IMR-90 (cell line): ENCODE results near the gene HHATL. TPM values are rescaled to one million over a fixed set of nuclear protein-coding genes. Genes with fewer than 3 reads are reported as not detected.

Source experiments
- ATAC-seq: fragments of 200-7000 bp; cut with Tn5 transposase; 2 replicates; pipeline ENCODE4 v1.9.1; 2020; ENCODE audit warnings: low read depth, mild to moderate bottlenecking, moderate library complexity
- BruUV-seq: library from RNA; stranded (reverse); fragments of 400-500 nt; replicated peaks from 2 replicates; lab custom pipeline; 2021; lab: Mats Ljungman, UMichigan
- CTCF ChIA-PET: fragments of 300-600 bp; formaldehyde crosslinking; extraction: SDS; loops from one replicate; lab custom pipeline; 2021; ENCODE audit warnings: antibody characterized with exemption; lab: Yijun Ruan, JAX
- POLR2A ChIA-PET: fragments of 300-600 bp; sonication (Branson Sonifier 250); formaldehyde crosslinking; loops from one replicate; lab custom pipeline; 2022; ENCODE audit warnings: antibody characterized with exemption; ENCODE audit not compliant: unreplicated experiment; lab: Charles Lee
- DNase-seq: peaks from one replicate; pipeline ENCODE4 v3.0.0; 2013
- H2AFZ ChIP-seq: replicated peaks from 2 replicates; pipeline ENCODE3; 2013; ENCODE audit warnings: low read length, mild to moderate bottlenecking; ENCODE audit not compliant: poor library complexity
- H2AK5ac ChIP-seq: 2 replicates; pipeline ENCODE4 v1.6.1; 2013; ENCODE audit warnings: low read depth, low read length, inconsistent platforms
- H2AK9ac ChIP-seq: replicated peaks from 2 replicates; pipeline ENCODE3; 2013; ENCODE audit warnings: mild to moderate bottlenecking, low read depth, low read length, moderate library complexity; ENCODE audit not compliant: poor library complexity
- H2BK120ac ChIP-seq: 2 replicates; pipeline ENCODE4 v1.6.1; 2013; ENCODE audit warnings: low read depth, low read length, inconsistent platforms
- H2BK15ac ChIP-seq: 3 replicates; pipeline ENCODE4 v1.6.1; 2013; ENCODE audit warnings: low read depth, low read length, inconsistent platforms
- H2BK20ac ChIP-seq: 2 replicates; pipeline ENCODE4 v1.6.1; 2013; ENCODE audit warnings: low read depth, mild to moderate bottlenecking, inconsistent platforms, low read length, moderate library complexity
- H2BK5ac ChIP-seq: 2 replicates; pipeline ENCODE4 v1.6.1; 2013; ENCODE audit warnings: mild to moderate bottlenecking, low read depth, low read length, inconsistent platforms; ENCODE audit not compliant: poor library complexity, severe bottlenecking
- H3K14ac ChIP-seq: replicated peaks from 2 replicates; pipeline ENCODE4 v1.6.1; 2013; ENCODE audit warnings: low read depth, low read length, inconsistent platforms
- H3K18ac ChIP-seq: 2 replicates; pipeline ENCODE4 v1.6.1; 2013; ENCODE audit warnings: low read depth, low read length, control low read depth
- H3K23ac ChIP-seq: 2 replicates; pipeline ENCODE4 v1.6.1; 2013; ENCODE audit warnings: low read depth, low read length, inconsistent platforms
- H3K27ac ChIP-seq: 2 replicates; pipeline ENCODE4 v1.5.1; 2013; ENCODE audit warnings: mild to moderate bottlenecking, control low read depth, low read length; ENCODE audit not compliant: insufficient read depth
- H3K27me3 ChIP-seq: 2 replicates; pipeline ENCODE4 v1.6.1; 2013; ENCODE audit warnings: low read length; ENCODE audit not compliant: control insufficient read depth, insufficient read depth
- H3K36me3 ChIP-seq: 2 replicates; pipeline ENCODE4 v1.6.1; 2013; ENCODE audit warnings: low read length, mixed read lengths; ENCODE audit not compliant: control insufficient read depth, insufficient read depth
- H3K4ac ChIP-seq: 2 replicates; pipeline ENCODE4 v1.6.1; 2013; ENCODE audit warnings: low read depth, low read length, inconsistent platforms
- H3K4me1 ChIP-seq: 2 replicates; pipeline ENCODE4 v1.6.1; 2013; ENCODE audit warnings: low read length, mixed read lengths; ENCODE audit not compliant: control insufficient read depth, insufficient read depth
- H3K4me2 ChIP-seq: 2 replicates; pipeline ENCODE4 v1.6.1; 2013; ENCODE audit warnings: low read depth, mild to moderate bottlenecking, control low read depth, low read length, moderate library complexity
- H3K4me3 ChIP-seq: 2 replicates; pipeline ENCODE4 v1.5.1; 2013; ENCODE audit warnings: low read depth, mild to moderate bottlenecking, control low read depth, low read length, moderate library complexity; ENCODE audit not compliant: insufficient read depth
- H3K56ac ChIP-seq: 2 replicates; pipeline ENCODE4 v1.6.1; 2013; ENCODE audit warnings: low read length, inconsistent platforms; ENCODE audit not compliant: insufficient read depth; ENCODE audit errors: extremely low read depth
- H3K79me1 ChIP-seq, 2 experiments: 2 replicates each; pipeline ENCODE4 v1.6.1; 2013; ENCODE audit warnings: low read length in 2 of 2, inconsistent platforms in 1 of 2, low read depth in 1 of 2
- H3K9ac ChIP-seq: 2 replicates; pipeline ENCODE4 v1.6.1; 2013; ENCODE audit warnings: low read depth, low read length, control low read depth
- H3K9me1 ChIP-seq: 2 replicates; pipeline ENCODE4 v1.6.1; 2013; ENCODE audit warnings: low read length, inconsistent platforms; ENCODE audit not compliant: insufficient read depth
- H3K9me3 ChIP-seq: 2 replicates; pipeline ENCODE4 v1.6.1; 2013; ENCODE audit warnings: low read length; ENCODE audit not compliant: control insufficient read depth, insufficient read depth
- H4K20me1 ChIP-seq: 2 replicates; pipeline ENCODE4 v1.6.1; 2013; ENCODE audit warnings: low read length, inconsistent platforms; ENCODE audit not compliant: insufficient read depth
- H4K5ac ChIP-seq: 2 replicates; pipeline ENCODE4 v1.6.1; 2013; ENCODE audit warnings: mild to moderate bottlenecking, low read depth, low read length, control low read depth
- H4K8ac ChIP-seq, 2 experiments: 2 replicates each; pipeline ENCODE4 v1.6.1; 2013; ENCODE audit warnings: low read depth in 2 of 2, low read length in 2 of 2, control low read depth in 1 of 2, inconsistent platforms in 1 of 2
- H4K91ac ChIP-seq: 2 replicates; pipeline ENCODE4 v1.6.1; 2013; ENCODE audit warnings: low read depth, low read length, inconsistent platforms; ENCODE audit not compliant: insufficient read depth
- CHD1 ChIP-seq: IDR thresholded peaks from 2 replicates; pipeline ENCODE4 v1.6.1; 2012; ENCODE audit warnings: low read depth, low read length, improper control_type of control experiment
- ELK1 ChIP-seq: fragments of 150-350 bp; IDR thresholded peaks from 2 replicates; pipeline ENCODE4 v1.6.1; 2016; ENCODE audit warnings: low read depth, mild to moderate bottlenecking, low read length, moderate library complexity, borderline replicate concordance
- FOS ChIP-seq: fragments of 150-350 bp; IDR thresholded peaks from 2 replicates; pipeline ENCODE4 v1.6.1; 2016; ENCODE audit warnings: low read depth, low read length
- MXI1 ChIP-seq: IDR thresholded peaks from 2 replicates; pipeline ENCODE4 v1.6.1; 2012; ENCODE audit warnings: low read depth, mild to moderate bottlenecking, low read length, moderate library complexity, borderline replicate concordance
- RAD21 ChIP-seq: IDR thresholded peaks from 2 replicates; pipeline ENCODE4 v1.6.1; 2012; ENCODE audit warnings: low read length, improper control_type of control experiment
- RCOR1 ChIP-seq: IDR thresholded peaks from 2 replicates; pipeline ENCODE4 v1.6.1; 2012; ENCODE audit warnings: mild to moderate bottlenecking, low read length, improper control_type of control experiment; ENCODE audit not compliant: insufficient replicate concordance
- WGBS, 2 experiments: methylation state at CpG; one replicate each; pipeline versions ENCODE4 v1.1.5 to v1.1.7; 2013; ENCODE audit warnings: missing lambda C conversion rate in 2 of 2; ENCODE audit not compliant: insufficient read length in 1 of 2; ENCODE audit errors: extremely low coverage in 2 of 2; 5-methylcytosine and 5-hydroxymethylcytosine counted together
- dilution Hi-C: fragments of 300-500 bp; cut with HindIII; formaldehyde crosslinking; loops from one replicate; pipeline ENCODE4 v1.14.3; 2018; ENCODE audit warnings: low sequenced_read_pairs; ENCODE audit not compliant: unreplicated experiment
- in situ Hi-C: fragments of 300-500 bp; cut with MboI; formaldehyde crosslinking; loops from 3 replicates; pipeline ENCODE4 v1.14.3; 2019; ENCODE audit warnings: low sequenced_read_pairs, inconsistent platforms, mixed read lengths
- intact Hi-C: fragments of 100-400 bp; cut with micrococcal nuclease; formaldehyde crosslinking; loops from 2 replicates; pipeline ENCODE4 v1.10.0; 2022
- polyA plus RNA-seq, 3 experiments: library from polyadenylated mRNA; depleted of rRNA; stranded (reverse); fragments of >200 nt; gene quantifications; 2 replicates each; pipeline ENCODE4 v1.2.3, GENCODE V29; 2012; ENCODE audit warnings: low replicate concordance in 1 of 3
- total RNA-seq: library from RNA; depleted of rRNA; stranded (reverse); fragments of >200 nt; gene quantifications from 2 replicates; pipeline ENCODE4 v1.2.3, GENCODE V29; 2012

The HHATL gene
- total and polyA plus RNA-seq, 2 of the 4 experiments (the other 2 are of a cell fraction), result not detected

- Histone ChIP-seq H3K4me3 (no peak overlapping the region), H3K56ac (no peak overlapping the region), H3K23ac (no peak overlapping the region), H3K9me1 (no peaks in the 10 kb centered on the region; the same call in 1 of the 2 replicates), H2BK20ac (no peak overlapping the region), H2AK9ac (no peak overlapping the region), H2BK5ac (no peak overlapping the region), H4K91ac (no peak overlapping the region), H3K4me1 (no peaks in the 10 kb centered on the region), H4K5ac (no peak overlapping the region), H4K20me1 (no peaks in the 10 kb centered on the region; the same call in 1 of the 2 replicates), H2AFZ (no peak overlapping the region), H3K27ac (no peak overlapping the region), H3K14ac (no peak overlapping the region), H2AK5ac (no peak overlapping the region), H3K9ac (no peak overlapping the region), H3K36me3 (no peaks in the 10 kb centered on the region), H3K4ac (no peak overlapping the region), H3K4me2 (no peak overlapping the region), H3K79me1 (no peaks in the 10 kb centered on the region), H3K9me3 (no peaks in the 10 kb centered on the region), H2BK120ac (no peak overlapping the region), H3K18ac (no peak overlapping the region), H3K27me3 (peaks cover 48% of the 10 kb centered on the region; the same call in 1 of the 2 replicates), H4K8ac (no peak overlapping the region), H2BK15ac (no peak overlapping the region)
- intact Hi-C loops (no loop called here), in situ Hi-C loops (no loop called here), dilution Hi-C loops (no loop called here)
- ATAC-seq (no peak), DNase-seq (no peak)
- TF ChIP-seq CHD1 (no peak), RCOR1 (no peak), FOS (no peak), RAD21 (no peak), ELK1 (no peak), MXI1 (no peak)
- BruUV-seq, result no TSS peak
- WGBS, 2 experiments, result 100% methylated on average over 4 of the region's 7 CpGs; no CpG with 5 or more reads in 1 of the 2 experiments
- ChIA-PET CTCF (no interaction called here), POLR2A (no interaction called here)
These were observed 4.2 kb downstream of the HHATL start for GRCh38 chr3:42698216-42698910.
